Glomerular visceral epithelial cell (primary cell): ENCODE measurements around the gene NR2F1.

Experiments used
- DNase-seq: peaks from one replicate; pipeline ENCODE4 v3.0.0-alpha.2; 2016; ENCODE audit errors: extremely low spot score

Gene NR2F1

DNA sequence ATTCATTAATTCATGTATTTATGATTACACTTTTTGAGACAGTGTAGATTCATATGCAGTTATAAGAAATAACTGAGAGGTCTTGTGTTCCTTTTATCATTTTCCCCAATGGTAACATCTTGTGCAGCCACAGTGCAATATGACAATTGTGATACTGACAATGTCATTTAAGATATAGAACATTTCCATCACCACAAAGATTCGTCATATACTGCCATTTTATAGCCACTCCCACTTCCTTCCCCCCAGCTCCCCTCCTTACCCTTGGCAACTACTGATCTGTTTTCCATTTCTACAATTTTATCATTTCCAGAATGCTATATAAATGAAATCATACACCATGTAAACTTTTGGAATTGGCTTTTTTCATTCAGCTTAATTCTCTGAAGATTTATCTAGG, 53.8 kb downstream of the NR2F1 start:
- DNase-seq = no peak

DNA sequence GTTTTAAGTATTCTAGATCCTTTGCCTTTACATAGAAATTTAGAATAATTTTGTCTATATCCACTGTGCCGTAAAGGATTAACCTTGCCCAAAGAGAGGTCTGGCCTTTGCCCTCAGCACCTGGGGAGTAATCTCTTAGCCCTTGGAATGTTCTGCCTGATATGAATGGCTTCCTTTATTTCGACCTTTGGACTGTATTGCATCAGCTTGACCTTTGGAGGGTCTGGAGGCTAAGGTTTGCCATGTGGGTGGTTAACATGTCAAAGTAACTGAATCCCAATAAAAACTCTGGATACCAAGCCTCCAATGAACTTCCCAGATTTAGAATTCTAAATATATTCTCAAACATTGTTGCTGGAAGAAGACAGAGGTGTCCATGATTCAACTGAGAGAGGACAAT, 54.7 kb downstream of the NR2F1 start:
- DNase-seq = no peak

DNA sequence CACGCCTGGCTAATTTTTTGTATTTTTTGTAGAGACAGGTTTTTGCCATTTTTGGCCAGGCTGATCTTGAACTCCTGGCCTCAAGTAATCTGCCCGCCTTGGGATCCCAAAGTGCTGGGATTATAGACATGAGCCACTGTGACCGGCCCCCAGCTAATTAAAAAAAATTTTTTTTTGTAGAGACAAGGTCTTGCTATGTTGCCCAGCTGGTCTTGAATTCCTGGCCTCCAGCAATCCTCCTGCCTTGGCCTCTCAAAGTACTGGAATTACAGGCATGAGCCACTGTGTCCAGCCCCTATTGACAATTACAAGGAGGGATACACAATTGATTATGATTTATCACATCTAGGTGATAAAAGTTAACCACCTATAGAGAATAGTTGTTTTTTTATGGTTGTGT, 59.5 kb downstream of the NR2F1 start:
- no peak for DNase-seq
